A549 (cell line): ENCODE data around the gene PALLD. TPM values are rescaled to one million over a fixed set of nuclear protein-coding genes. Genes with fewer than 3 reads are reported as not detected.
"Not testable (repeated sequence)": the region's sequence is repeated elsewhere in the genome, so short reads cannot be mapped to it uniquely, and the experiment has no call there.

Experiments used
- ATAC-seq, 2 experiments: fragments of 200-7000 bp in 1 of 2; fragments of >200 bp in 1 of 2; cut with Nextera tagmentation in 1 of 2; cut with Tn5 transposase in 1 of 2; 3 replicates each; pipeline versions ENCODE4 v1.8.0 to v1.9.1; 2018 to 2020; ENCODE audit warnings: mild to moderate bottlenecking in 1 of 2, moderate library complexity in 1 of 2
- CTCF ChIA-PET: fragments of 300-600 bp; sonication (Branson Sonifier 250); formaldehyde crosslinking; extraction: SDS; loops from one replicate; lab custom pipeline; 2021; ENCODE audit warnings: antibody characterized with exemption, inconsistent platforms; lab: Yijun Ruan, JAX
- POLR2A ChIA-PET: fragments of 350-600 bp; formaldehyde crosslinking; extraction: SDS; loops from one replicate; lab custom pipeline; 2021; ENCODE audit warnings: antibody characterized with exemption, inconsistent platforms; lab: Yijun Ruan, JAX
- DNase-seq, 2 experiments: peaks; one replicate each; pipeline versions ENCODE4 v3.0.0 to v3.0.0-alpha.2; 2011 to 2016; ENCODE audit warnings: low read depth in 1 of 2, low spot score in 1 of 2
- FAIRE-seq: peaks from 2 replicates; lab custom pipeline; 2011; peaks lifted over from hg19 to GRCh38; lab: Jason Lieb, UNC
- H3K27ac ChIP-seq, 2 experiments: fragments of >200 bp; sonication (Bioruptor Twin); formaldehyde crosslinking; 3 replicates each; pipeline ENCODE4 v1.5.1; 2016 to 2017
- H3K4me1 ChIP-seq: fragments of >200 bp; sonication (Bioruptor Twin); formaldehyde crosslinking; 3 replicates; pipeline ENCODE4 v1.6.1; 2016
- H3K4me2 ChIP-seq: fragments of >200 bp; sonication (Bioruptor Twin); formaldehyde crosslinking; 3 replicates; pipeline ENCODE4 v1.6.1; 2016
- H3K4me3 ChIP-seq: fragments of >200 bp; sonication (Bioruptor Twin); formaldehyde crosslinking; 3 replicates; pipeline ENCODE4 v1.5.1; 2016
- H3K9me3 ChIP-seq: fragments of >200 bp; sonication (Bioruptor Twin); formaldehyde crosslinking; 3 replicates; pipeline ENCODE4 v1.6.1; 2016
- ATOH8 ChIP-seq: fragments of 250-450 bp; sonication (Bioruptor Pico); IDR thresholded peaks from 2 replicates; pipeline ENCODE4 v1.5.0; 2020; ENCODE audit warnings: low read depth, mild to moderate bottlenecking, moderate library complexity
- BHLHE40 ChIP-seq: IDR thresholded peaks from 2 replicates; pipeline ENCODE4 v1.6.1; 2012; ENCODE audit warnings: low read depth, low read length, inconsistent platforms
- CEBPB ChIP-seq, 2 experiments: fragments of >200 bp in 1 of 2; sonication (Bioruptor Twin) in 1 of 2; formaldehyde crosslinking in 1 of 2; IDR thresholded peaks; 2 replicates each; pipeline ENCODE4 v1.6.1; 2012 to 2016
- CHD2 ChIP-seq: fragments of 150-350 bp; IDR thresholded peaks from 2 replicates; pipeline ENCODE4 v1.6.1; 2014; ENCODE audit warnings: low read length; ENCODE audit not compliant: partially characterized antibody
- CHD4 ChIP-seq: fragments of 200-600 bp; sonication (generic); IDR thresholded peaks from 2 replicates; pipeline ENCODE4 v1.6.1; 2016; ENCODE audit warnings: antibody characterized with exemption, mild to moderate bottlenecking, borderline replicate concordance
- ELK1 ChIP-seq: fragments of 150-350 bp; IDR thresholded peaks from 2 replicates; pipeline ENCODE4 v1.6.1; 2014; ENCODE audit warnings: low read depth, mild to moderate bottlenecking, low read length
- EP300 ChIP-seq, 2 experiments: fragments of >200 bp; sonication (Bioruptor Twin); formaldehyde crosslinking; IDR thresholded peaks; 2 replicates in 1 of 2; 3 replicates in 1 of 2; pipeline ENCODE4 v1.6.1; 2016 to 2017
- FOXS1 ChIP-seq: fragments of 250-450 bp; sonication (Bioruptor Pico); IDR thresholded peaks from 2 replicates; pipeline ENCODE4 v1.5.0; 2020; ENCODE audit warnings: mild to moderate bottlenecking, moderate library complexity
- GATA3 ChIP-seq: IDR thresholded peaks from 2 replicates; pipeline ENCODE4 v1.6.1; 2012; ENCODE audit warnings: borderline replicate concordance
- JUNB ChIP-seq: fragments of >200 bp; sonication (Bioruptor Twin); formaldehyde crosslinking; IDR thresholded peaks from 2 replicates; pipeline ENCODE4 v1.6.1; 2016
- MAFK ChIP-seq: fragments of 450-650 bp; IDR thresholded peaks from 2 replicates; pipeline ENCODE4 v1.6.1; 2014; ENCODE audit not compliant: partially characterized antibody
- MAX ChIP-seq: IDR thresholded peaks from 2 replicates; pipeline ENCODE4 v1.6.1; 2012
- POLR2A ChIP-seq: IDR thresholded peaks from 2 replicates; pipeline ENCODE4 v1.6.1; 2012; ENCODE audit warnings: mild to moderate bottlenecking, low read length
- POLR2AphosphoS2 ChIP-seq: conservative IDR thresholded peaks from 2 replicates; pipeline ENCODE4 v1.6.1; 2012; ENCODE audit warnings: low read length, improper control_type of control experiment, inconsistent platforms
- RAD21 ChIP-seq, 2 experiments: fragments of >200 bp in 1 of 2; sonication (Bioruptor Twin) in 1 of 2; formaldehyde crosslinking in 1 of 2; IDR thresholded peaks in 1 of 2; conservative IDR thresholded peaks in 1 of 2; 2 replicates in 1 of 2; 3 replicates in 1 of 2; pipeline ENCODE4 v1.6.1; 2012 to 2018; ENCODE audit warnings: inconsistent platforms in 1 of 2
- RNF2 ChIP-seq: fragments of 200-600 bp; sonication (generic); IDR thresholded peaks from 2 replicates; pipeline ENCODE4 v1.6.1; 2016; ENCODE audit warnings: low read depth, mild to moderate bottlenecking, antibody characterized with exemption, moderate library complexity, borderline replicate concordance
- SREBF2 ChIP-seq: fragments of 450-650 bp; IDR thresholded peaks from 2 replicates; pipeline ENCODE4 v1.6.1; 2014; ENCODE audit warnings: mild to moderate bottlenecking, moderate library complexity
- ZSCAN20 ChIP-seq: fragments of 250-450 bp; sonication (Bioruptor Pico); IDR thresholded peaks from 2 replicates; pipeline ENCODE4 v1.8.0; 2022; ENCODE audit warnings: mild to moderate bottlenecking, moderate library complexity
- WGBS: methylation state at CpG from one replicate; pipeline ENCODE4 v1.1.6; 2017; ENCODE audit errors: missing lambda C conversion rate; 5-methylcytosine and 5-hydroxymethylcytosine counted together
- polyA plus RNA-seq, 4 experiments: library from polyadenylated mRNA; depleted of rRNA in 3 of 4; stranded (reverse); fragments of >200 nt; fragmentation: RNase III in 1 of 4; extraction: RNeasy Plus Mini Kit Qiagen cat#74134 plus additional on column Dnase treatment in 1 of 4; gene quantifications; 2 replicates in 3 of 4; 3 replicates in 1 of 4; pipeline ENCODE4 v1.2.3, GENCODE V29; 2011 to 2017
- TF ChIP-seq, protein P1 (sequence below): fragments of 250-450 bp; sonication (Bioruptor Pico); IDR thresholded peaks from 2 replicates; pipeline ENCODE4 v1.5.0; 2021; ENCODE audit warnings: mild to moderate bottlenecking, moderate library complexity, borderline replicate concordance
- TF ChIP-seq, protein P2 (sequence below): fragments of >200 bp; sonication (Bioruptor Twin); formaldehyde crosslinking; IDR thresholded peaks from 3 replicates; pipeline ENCODE4 v1.5.1; 2016

PALLD gene
- polyA plus RNA-seq, 2 of the 4 experiments (the other 2 are of a cell fraction) = 88.8 to 113 TPM

DNA sequence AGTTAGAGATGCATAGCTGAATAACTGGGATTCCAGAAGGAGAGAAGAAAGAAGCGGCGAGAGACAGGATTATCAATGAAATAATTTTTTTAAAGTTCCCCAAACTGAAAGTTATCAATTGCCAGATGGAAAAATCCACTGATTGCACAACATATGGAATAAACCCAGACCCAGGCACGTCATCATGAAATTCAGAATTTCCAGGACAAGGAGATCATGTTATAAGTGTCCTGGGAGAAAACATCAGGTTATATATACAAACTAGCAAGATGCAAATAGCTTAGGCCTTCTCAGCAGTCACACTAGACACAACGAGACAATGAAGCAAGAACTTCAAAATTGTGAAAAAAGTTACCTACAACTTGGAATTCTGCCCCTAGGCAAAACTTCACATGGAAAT is 200.0 kb downstream of the PALLD start:
- POLR2A ChIA-PET = no interaction called here
- no peak for TF ChIP-seq MAX
- peak in 1 of 2 experiments; percentile 32; a peak in 1 of 4 replicates for TF ChIP-seq CEBPB (IDR thresholded peaks at IDR 0.05)
- no peak for TF ChIP-seq JUNB
- TF ChIP-seq, all 56 proteins: peak for 1
- DNase-seq = no peak
- no peak for FAIRE-seq
- no peak for ATAC-seq
- H3K4me1 ChIP-seq = peaks cover 44% of the 10 kb centered on the region
- no peak overlapping the region for H3K27ac ChIP-seq
- no peaks in the 10 kb centered on the region for H3K9me3 ChIP-seq
- 93% methylated on average over 4 of the region's 4 CpGs for WGBS
- no peak overlapping the region for H3K4me2 ChIP-seq
- CTCF ChIA-PET = interaction anchor here (1.6 kb wide), 1 partner anchor 111 kb away, joined by 6 read pairs; no protein-coding TSS in a partner anchor
- H3K4me3 ChIP-seq = no peak overlapping the region

DNA sequence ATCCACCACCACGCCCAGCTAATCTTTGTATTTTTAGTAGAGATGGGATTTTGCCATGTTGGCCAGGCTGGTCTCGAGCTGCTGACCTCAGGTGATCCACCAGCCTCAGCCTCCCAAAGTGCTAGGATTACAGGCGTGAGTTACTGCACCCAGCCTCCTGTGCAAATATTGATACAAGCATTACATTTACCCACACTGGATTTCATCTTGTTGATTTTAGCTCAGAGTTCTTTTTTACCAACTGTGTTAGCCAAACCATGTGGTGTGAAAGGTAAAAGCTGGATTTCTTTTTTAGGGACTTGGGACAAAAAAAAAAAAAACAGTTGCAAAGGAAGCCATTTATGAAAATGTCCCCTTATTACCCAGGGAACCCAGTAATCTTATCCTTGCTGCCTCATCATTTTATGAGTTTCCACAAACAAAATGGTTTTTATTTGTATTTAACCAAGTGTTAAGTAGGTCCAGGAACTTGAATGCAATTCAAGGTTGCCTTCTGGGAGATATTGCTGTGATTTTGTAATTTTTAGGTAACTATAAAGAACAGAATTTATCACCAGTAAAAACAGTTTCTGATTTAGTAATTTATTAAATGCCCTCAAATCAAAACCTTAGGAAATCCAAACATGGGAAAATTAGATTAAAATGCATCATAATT is 202.5 kb downstream of the PALLD start:
- POLR2A ChIA-PET = no interaction called here
- peak in 1 of 2 experiments; percentile 59 for DNase-seq
- TF ChIP-seq MAFK (peak; percentile 28), POLR2AphosphoS2 (no peak), CHD4 (no peak), EP300 (IDR thresholded peaks at IDR 0.05) (no peak), ELK1 (no peak), BHLHE40 (no peak), RAD21 (conservative IDR thresholded peaks at IDR 0.05 in 1 of 2, IDR thresholded peaks at IDR 0.05 in 1 of 2) (0 out of 5 replicates have a peak, but pooled peaks of 1 of the 2 experiments have one; percentile 13), MAX (peak; percentile 32; the same call in 1 of the 2 replicates), GATA3 (peak; percentile 19; the same call in 1 of the 2 replicates)
- TF ChIP-seq, protein P1, sequence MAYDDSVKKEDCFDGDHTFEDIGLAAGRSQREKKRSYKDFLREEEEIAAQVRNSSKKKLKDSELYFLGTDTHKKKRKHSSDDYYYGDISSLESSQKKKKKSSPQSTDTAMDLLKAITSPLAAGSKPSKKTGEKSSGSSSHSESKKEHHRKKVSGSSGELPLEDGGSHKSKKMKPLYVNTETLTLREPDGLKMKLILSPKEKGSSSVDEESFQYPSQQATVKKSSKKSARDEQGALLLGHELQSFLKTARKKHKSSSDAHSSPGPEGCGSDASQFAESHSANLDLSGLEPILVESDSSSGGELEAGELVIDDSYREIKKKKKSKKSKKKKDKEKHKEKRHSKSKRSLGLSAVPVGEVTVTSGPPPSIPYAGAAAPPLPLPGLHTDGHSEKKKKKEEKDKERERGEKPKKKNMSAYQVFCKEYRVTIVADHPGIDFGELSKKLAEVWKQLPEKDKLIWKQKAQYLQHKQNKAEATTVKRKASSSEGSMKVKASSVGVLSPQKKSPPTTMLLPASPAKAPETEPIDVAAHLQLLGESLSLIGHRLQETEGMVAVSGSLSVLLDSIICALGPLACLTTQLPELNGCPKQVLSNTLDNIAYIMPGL (CRISPR knock-in tag) = no peak
- H3K4me1 ChIP-seq = peaks cover 27% of the 10 kb centered on the region
- FAIRE-seq = no peak
- H3K4me2 ChIP-seq = peak overlapping the region; percentile 46; the same call in 2 of the 3 replicates
- peak in 1 of 2 experiments; percentile 33; a peak in 1 of 6 replicates for ATAC-seq
- no peaks in the 10 kb centered on the region for H3K9me3 ChIP-seq
- H3K27ac ChIP-seq = peak overlapping the region in 1 of 2 experiments; percentile 63; a peak in 3 of 6 replicates
- CTCF ChIA-PET = no interaction called here
- WGBS = 30% methylated on average over 3 of the region's 3 CpGs
- H3K4me3 ChIP-seq = no peak overlapping the region

- ChIA-PET POLR2A (no interaction called here), CTCF (interaction anchor here (2.3 kb wide), 1 partner anchor 9 kb away, joined by 7 read pairs; no protein-coding TSS in a partner anchor)
- H3K4me2 ChIP-seq = no peak overlapping the region
- H3K4me1 ChIP-seq = peaks cover 13% of the 10 kb centered on the region
- H3K4me3 ChIP-seq = no peak overlapping the region
- TF ChIP-seq BHLHE40 (no peak), SREBF2 (no peak), FOXS1 (CRISPR knock-in tag) (no peak), CEBPB (IDR thresholded peaks at IDR 0.05) (no peak), EP300 (IDR thresholded peaks at IDR 0.05) (no peak), RNF2 (no peak), ATOH8 (CRISPR knock-in tag) (no peak), POLR2A (no peak), RAD21 (conservative IDR thresholded peaks at IDR 0.05 in 1 of 2, IDR thresholded peaks at IDR 0.05 in 1 of 2) (no peak), CHD2 (no peak), ZSCAN20 (CRISPR knock-in tag) (no peak), MAFK (no peak)
- TF ChIP-seq, protein P2, sequence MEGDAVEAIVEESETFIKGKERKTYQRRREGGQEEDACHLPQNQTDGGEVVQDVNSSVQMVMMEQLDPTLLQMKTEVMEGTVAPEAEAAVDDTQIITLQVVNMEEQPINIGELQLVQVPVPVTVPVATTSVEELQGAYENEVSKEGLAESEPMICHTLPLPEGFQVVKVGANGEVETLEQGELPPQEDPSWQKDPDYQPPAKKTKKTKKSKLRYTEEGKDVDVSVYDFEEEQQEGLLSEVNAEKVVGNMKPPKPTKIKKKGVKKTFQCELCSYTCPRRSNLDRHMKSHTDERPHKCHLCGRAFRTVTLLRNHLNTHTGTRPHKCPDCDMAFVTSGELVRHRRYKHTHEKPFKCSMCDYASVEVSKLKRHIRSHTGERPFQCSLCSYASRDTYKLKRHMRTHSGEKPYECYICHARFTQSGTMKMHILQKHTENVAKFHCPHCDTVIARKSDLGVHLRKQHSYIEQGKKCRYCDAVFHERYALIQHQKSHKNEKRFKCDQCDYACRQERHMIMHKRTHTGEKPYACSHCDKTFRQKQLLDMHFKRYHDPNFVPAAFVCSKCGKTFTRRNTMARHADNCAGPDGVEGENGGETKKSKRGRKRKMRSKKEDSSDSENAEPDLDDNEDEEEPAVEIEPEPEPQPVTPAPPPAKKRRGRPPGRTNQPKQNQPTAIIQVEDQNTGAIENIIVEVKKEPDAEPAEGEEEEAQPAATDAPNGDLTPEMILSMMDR = no peak
- H3K9me3 ChIP-seq = no peaks in the 10 kb centered on the region
- 78% methylated on average over 3 of the region's 3 CpGs for WGBS
- DNase-seq = no peak
- ATAC-seq = no peak
- H3K27ac ChIP-seq = 0 out of 6 replicates have a peak overlapping the region, but pooled peaks of 1 of the 2 experiments have one; percentile 25
- FAIRE-seq = no peak
These were observed 204.2 kb downstream of the PALLD start for GRCh38 chr4:168701061-168701460.

GRCh38 chr4:168702581-168703087 is 205.8 kb downstream of the PALLD start:
- H3K4me3 ChIP-seq, ATAC-seq, H3K9me3 ChIP-seq, DNase-seq, FAIRE-seq, H3K4me2 ChIP-seq, H3K27ac ChIP-seq, POLR2A ChIA-PET, CTCF ChIA-PET: not testable (repeated sequence)
- WGBS = 98% methylated on average over 2 of the region's 4 CpGs
- H3K4me1 ChIP-seq = peaks cover 13% of the 10 kb centered on the region
